Breast epithelium (tissue), 3 donors: ENCODE measurements around the gene OCRL.

Experiments used
- CTCF ChIP-seq, 3 donors: fragments of 450-650 bp; IDR thresholded peaks; one replicate each; pipeline ENCODE4 v1.5.1; 2016 to 2017; ENCODE audit warnings: antibody characterized with exemption in 3 of 3, mild to moderate bottlenecking in 3 of 3, moderate library complexity in 3 of 3
- POLR2A ChIP-seq: fragments of 450-650 bp; IDR thresholded peaks from one replicate; pipeline ENCODE4 v1.6.1; 2016; ENCODE audit warnings: antibody characterized with exemption, mild to moderate bottlenecking, moderate library complexity
- POLR2AphosphoS5 ChIP-seq, 3 donors: sonication (generic); formaldehyde crosslinking; IDR thresholded peaks; one replicate each; pipeline ENCODE4 v1.6.1; 2017; ENCODE audit warnings: antibody characterized with exemption in 3 of 3

- TF ChIP-seq CTCF (IDR thresholded peaks at IDR 0.05) = peak in 2 of 3 donors; percentile 38 to 59
- TF ChIP-seq POLR2AphosphoS5 (IDR thresholded peaks at IDR 0.05) = no peak
- no peak for TF ChIP-seq POLR2A
Observed at GRCh38 chrX:129600981-129601424, 60.9 kb downstream of the OCRL start.
